Renal cortical epithelial cell (primary cell): ENCODE results near the gene PVALB. TPM values are rescaled to one million over a fixed set of nuclear protein-coding genes. Genes with fewer than 3 reads are reported as not detected.

Experiments
- DNase-seq: peaks from one replicate; pipeline ENCODE4 v3.0.0-alpha.2; 2011; ENCODE audit warnings: low read depth
- total RNA-seq: library from RNA; depleted of rRNA; stranded (reverse); fragments of >200 nt; gene quantifications from 2 replicates; pipeline ENCODE4 v1.2.3, GENCODE V29; 2014

Gene PVALB
- total RNA-seq, 1 donor from 2014 or later, result not detected

DNA sequence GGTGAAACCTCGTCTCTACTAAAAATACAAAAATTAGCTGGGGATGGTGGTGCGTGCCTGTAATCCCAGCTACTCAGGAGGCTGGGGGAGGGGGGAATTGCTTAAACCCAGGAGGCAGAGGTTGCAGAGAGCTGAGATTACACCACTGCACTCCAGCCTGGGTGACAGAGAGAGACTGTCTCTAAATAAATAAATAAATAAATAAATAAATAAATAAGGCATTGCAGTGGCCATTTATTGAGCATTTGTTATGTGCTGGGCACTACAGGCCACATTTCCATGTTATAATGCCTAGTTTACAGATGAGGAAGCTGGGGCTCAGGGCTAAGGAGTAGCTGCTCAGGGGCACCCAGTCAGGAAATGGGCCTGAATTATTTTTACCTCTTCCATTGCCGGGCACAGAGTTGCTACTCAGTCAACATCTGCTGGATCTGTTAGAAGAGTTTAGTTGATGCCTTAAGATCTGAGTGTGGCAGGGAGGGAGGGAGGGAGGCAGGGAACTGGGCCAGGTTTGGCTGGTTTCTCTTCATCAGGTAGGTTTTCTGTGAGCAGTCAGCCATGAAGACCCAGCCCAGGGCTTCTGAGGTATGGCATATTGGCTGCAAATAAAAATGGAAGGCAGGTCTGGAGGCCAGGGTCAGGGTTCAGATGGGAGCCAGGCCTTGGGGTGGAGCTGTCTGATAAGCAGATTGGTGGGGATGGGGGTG, 5.6 kb downstream of the PVALB start:
- no peak for DNase-seq

DNA sequence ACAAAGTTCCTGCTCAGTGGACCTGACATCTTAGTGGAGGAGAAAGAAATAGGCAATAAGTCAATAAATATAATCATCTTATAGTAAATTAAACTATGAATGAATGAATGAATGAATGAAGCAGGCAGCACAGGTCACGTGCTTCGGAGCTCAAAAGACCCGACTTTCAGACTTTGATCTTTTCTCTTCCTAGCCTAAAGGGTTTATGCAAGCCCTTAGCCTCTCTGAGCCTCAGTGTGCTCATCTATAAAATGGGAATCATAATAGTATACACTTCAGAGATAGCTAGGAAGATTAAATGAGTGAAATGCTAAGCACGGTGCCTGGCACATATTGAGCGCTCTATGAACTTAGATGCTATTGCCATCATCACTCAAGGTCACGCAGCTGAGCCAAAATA, 7.5 kb downstream of the PVALB start:
- DNase-seq, result no peak

DNA sequence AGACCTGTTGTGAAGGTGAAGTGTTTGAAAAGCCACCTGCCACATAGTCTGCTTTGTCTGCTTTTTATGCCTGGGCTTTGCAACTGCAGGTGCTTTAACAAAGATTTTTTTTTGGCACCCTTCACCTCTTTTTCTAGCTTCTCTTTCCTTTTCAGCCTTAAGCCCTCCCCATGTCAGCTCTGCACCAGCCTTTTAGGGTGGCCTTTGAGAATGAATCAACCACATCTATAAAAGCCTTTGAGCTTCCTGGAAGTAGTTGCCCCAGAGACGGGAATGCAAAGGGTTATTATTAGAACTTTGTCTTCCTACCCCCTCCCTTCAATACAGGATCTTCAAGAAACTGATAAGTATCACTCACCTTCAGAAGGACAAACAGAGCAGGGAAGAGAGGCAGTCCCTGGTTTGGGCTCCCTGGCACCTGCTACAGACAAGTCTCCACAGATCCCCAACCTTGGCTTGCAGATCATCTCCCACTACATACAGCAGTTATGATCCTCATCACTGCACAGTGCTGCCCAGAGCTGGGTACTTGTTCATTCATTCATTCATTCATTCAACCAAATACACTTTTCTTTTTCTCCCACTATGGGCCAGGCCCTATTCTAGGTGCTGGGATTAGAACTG, 8.0 kb downstream of the PVALB start:
- DNase-seq, result no peak

DNA sequence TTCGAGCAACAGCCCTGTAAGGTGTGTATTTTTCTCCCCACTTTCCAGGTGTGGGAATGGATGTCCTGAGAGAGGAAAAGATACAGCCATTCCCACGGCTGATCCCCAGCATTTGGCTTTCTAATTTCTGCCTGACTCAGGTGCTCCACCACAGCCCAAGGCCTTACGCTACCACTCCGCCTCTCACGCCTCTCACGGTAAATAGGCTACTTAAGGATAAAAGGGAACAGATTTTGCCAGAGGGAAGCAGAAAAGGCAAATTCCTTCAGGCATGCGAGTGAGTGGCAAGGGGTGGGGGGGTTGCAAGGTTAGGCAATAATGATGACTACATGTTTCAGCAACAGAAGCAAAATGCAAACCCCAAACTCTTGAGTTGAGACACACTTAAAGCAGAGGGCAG, 9.2 kb downstream of the PVALB start:
- DNase-seq, result peak; percentile 3

DNA sequence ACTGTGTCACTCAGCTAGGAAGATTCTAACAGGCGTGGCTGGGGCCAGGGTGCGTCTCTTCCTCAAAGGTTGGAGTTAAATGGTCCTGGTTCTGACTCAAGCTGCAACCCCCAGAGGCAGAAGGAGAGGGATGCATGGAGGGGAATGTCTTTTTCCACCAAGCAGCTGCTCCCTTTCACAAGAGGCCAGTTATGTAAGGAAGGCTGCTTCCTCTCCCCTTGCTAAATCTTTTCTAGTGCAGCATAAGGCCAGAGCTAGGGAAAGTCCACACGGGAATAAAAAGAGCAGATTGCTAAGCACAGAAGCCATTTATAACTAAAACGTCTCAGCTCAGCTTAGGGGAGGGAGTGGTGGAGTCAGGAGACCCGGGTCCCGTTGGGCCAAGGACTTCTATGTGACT, 10.0 kb downstream of the PVALB start:
- DNase-seq, result no peak

DNA sequence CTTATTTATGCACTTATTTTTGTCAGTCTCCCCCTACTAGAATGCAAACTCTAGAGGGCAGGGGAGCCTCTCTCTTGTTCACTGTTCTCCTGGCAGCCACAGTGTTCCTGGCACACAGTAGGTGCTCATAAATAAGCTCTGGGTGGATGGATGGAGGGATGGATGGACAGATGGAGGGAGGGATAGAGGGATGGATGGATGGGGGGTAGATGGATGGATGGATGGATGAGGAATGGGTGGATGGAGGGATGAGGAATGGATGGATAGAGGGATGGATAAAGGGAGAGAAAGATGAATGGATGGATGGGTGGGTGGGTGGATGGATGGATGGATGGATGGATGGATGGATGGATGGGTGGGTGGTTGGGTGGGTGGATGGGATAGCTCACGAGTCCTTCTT, 13.5 kb downstream of the PVALB start:
- DNase-seq, result no peak

DNA sequence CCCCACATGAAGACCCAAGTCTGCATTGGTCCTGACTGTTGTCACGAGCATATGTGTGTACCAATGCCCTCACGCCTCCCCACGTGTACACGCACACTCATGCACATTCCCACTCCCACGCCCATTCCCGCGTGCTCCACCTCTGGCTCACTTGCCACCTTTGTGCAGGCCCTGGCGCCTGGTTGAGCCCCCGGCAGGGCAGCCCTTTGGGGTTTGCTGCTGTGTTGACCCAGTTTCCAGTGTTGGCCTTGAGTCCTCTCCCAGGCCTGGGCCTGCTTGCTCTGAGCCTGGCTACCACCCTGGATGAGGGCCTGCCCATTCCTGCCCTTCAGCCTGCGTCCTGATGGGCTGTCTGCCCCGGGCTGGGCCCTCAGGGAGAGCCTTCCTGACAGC, 18.2 kb downstream of the PVALB start:
- no peak for DNase-seq

DNA sequence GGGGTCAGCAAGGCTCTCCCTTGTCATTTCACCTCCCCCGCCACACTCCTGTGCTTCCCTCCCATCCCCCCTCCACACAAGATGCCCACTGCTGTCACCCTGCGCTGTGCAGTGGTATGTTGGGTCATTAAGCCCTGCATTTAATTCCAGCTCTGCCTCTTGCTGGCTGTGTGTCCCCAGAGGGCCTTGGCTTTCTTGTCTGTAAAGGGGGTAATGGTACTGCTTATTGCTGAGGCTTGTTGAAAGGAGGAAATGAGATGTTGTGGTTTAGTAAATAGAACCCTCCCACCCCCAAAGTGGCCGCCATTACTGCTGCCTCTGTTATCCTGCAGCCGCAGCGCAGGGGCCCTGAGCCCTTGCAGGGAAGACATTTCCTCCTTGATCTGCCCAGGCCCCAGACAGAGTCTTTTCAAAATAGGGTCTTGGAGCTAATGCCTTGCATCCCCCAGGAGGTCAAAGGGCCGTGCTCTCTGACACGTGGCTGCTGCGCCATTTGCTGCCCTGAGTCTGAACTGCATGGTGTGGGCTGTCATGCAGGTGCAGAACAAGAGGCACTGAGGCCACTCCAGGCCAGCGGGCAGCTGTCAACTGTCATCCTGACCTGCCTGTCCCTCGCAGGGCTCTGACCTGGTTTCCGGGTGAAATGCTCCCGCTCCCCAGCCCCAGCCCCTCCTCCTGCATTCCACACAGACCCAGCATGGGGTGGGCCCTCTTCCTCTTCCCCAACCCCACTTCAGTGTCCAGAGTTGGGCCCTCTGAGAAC, 18.7 kb downstream of the PVALB start:
- no peak for DNase-seq

DNA sequence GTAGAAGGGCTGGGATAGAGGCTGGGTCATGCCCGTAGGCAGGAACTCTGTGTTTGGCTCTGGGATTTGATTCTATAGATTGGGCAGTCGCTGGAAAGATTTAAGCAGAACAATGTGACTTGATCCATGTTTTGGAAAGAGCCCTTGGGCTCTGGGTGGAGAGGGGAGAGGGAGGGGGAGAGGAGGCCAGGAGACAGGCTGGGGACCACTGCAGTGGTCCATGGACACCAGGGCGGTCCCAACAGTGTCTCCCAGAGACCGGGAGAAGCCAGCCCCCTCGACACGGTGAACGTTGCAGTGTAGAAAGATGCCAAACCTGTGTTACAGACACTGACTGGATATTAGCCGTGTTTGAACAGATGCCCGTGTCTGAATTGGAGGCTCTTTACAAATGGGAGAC, 19.5 kb downstream of the PVALB start:
- DNase-seq, result no peak

DNA sequence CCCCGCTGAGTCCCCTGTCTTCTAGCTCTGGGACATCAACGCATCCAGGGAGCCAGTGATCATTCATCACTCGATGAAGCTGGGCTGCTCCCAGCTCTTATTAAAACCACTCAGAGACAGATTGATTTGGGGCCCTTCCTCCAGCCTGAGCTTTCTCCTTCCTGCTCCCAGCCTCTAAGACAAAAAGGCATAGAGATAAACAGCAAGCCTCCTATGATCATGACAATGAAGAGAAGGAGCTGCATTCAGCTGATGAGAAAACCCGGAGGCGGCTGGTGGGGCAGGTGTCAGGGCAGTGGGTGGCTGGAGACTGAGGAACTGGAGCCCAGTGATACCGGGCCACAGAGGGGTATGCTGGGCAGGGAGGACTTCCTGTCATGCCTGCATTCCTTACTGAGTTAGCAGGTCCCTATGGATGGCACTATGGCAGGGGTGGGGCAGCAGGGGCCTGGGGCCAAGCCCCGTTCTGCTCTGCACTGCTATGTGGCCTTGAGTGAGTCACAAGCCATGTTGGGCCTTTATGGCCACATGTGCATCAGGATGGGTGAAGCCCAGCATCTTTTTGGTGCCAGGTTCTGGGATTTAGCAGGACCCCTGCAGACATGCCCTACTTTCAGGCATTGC, 20.2 kb downstream of the PVALB start:
- DNase-seq, result no peak

DNA sequence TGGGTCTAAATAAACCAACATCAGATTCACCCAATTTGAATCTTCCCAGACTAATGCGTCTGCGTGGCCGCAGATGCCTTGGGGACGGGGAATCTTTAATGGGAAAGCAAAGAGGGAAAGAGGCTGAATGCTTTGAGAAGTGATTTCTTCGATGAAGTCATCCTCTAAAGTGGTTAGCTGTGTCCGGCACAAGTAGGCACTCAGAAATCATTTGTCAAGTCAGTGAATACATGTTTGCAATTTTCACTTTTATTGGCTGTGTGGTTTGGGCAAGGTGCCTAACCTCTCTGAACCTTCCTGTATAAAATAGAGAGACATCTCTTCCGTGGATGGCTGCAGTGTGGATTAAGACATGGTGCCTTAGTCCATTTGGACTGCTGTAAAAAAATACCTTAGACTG, 21.2 kb downstream of the PVALB start:
- no peak for DNase-seq

DNA sequence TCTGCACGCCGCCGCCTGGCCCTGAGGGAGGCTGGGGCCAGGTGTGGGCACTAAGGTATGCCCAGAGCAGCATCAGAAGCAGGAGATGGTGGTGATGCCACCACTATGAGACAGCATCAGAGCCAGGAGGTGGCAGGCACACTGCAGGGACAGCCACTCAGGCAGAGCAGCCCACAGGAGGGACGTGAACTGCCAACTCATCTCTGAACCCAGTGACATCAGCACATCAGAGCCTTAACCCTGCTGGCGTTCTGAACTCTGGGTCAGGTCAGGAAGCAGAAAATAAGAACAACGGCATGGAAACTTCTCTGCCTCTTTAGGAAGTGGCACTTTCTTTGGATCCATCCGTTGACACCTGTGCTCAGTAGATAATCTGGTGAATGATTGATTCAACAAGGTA, 26.2 kb downstream of the PVALB start:
- DNase-seq, result no peak

DNA sequence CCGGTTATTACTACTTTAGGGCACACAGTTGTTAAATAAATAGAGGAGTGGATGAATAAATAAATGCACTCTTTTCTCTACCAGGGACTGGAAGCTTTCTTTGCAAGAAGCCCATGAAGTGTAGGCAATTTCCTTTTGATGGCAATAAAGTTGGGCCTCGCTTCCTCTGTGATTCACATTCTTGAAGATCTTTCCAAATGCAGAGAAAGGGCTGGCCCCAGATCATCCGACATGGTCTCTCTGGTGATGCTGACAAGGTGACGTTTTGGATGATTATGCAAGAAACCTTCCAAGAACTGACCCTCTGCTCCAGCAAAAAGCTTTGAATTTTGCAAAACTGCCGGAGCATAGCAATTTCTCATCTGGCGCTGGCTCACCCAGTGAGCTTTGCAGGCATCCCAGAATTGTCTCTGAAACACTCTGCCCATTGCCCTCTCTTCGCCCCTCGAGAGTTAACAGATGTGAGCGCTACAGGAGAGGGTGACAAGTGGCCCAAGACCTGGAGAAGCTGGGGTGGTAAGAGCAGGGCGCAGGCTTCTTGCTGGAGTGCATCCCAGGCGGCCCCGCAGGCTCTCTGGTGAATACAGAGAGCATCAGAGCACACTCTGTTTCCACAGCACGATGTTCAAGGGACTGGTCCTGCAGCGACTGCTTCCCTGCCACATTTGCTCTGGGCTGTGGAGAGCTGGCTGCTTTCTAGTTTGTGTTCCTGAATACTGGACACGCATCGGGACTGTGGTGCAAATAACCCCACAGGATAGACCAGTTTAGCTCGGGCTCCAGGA, 29.4 kb downstream of the PVALB start:
- peak; percentile 9 for DNase-seq

DNA sequence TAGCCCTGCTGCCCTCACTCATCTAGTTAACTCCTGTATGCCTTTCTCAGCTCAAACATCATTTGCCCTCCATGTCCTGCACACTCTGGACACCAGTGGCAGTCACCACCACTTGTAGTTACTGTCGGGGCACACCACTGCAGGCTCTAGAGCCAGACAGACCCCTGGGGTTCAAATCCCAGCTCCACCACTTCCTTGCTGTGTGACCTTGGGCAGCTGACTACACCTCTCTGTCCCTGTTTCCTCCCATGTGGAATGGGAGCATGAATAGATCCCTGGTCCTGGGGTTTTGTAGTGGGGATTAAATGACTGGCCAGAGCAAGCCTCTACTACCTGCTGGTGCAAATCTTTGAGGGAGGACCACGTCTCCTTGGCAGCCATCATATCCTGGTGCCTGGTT, 33.1 kb downstream of the PVALB start:
- no peak for DNase-seq

DNA sequence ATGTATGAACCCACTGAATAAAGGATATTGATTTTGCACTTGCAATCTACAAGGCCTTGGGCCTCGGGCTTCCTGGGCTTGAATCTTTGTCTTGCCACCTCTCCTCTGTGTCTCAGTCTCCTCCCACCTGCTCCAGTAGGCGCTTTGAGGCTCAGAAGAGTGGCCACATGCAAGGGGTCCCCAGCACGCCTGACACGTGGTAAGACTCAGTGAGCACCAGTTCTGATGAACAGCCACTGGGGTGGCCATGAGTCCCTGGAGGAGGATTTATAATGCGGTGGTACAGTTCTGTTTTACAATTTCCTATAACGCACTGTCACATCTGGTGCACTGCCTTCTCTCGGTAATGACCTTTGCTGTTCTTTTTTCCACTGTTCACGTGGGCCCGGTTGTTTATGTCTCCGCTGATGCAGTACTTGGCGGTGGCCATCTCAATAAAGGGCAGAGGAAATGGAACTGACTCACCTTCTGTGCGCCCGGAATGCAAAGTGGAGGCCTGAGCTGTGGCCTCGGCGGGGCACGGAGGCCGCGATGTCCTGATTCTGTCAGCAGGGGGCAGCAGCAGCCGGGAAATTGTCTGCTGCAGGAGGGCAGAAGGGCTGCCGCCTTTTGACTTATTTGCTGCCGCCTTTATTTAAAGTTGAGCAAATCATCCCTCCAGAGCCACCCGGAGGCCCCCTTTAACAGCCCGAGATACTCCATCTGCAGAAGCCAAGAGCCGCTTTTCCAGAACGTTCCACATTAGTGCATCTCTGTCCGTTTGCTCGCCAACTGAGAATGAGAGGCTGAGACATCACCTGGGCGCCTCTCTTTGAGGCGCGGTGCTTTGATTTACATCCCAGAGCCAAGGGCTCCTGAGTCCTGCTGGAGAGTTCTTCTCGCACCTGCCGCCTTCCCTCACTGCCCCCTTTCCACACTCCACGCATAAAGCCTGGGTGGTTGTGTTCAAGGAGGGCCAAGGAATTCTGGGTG, 34.9 kb downstream of the PVALB start:
- DNase-seq, result peak; percentile 78

DNA sequence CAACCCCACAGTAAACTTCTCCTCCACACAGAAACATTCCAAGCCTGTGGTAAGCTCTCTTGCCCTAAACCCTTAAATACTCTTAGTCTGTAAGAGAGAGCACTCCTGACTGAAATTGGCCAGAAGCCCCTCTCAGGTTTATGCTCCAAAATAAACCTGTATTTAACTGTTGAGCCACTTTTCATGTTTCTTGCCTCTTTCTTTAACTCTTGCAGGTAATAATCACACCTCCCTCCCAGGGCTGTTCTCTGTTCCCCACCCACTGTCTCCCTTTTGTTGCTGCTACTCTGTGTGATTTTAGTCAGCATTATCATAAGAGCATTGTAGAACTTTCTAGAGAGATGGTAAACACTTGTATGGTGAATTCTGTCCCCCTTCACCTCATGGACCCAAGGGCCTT, 38.8 kb downstream of the PVALB start:
- DNase-seq, result no peak

DNA sequence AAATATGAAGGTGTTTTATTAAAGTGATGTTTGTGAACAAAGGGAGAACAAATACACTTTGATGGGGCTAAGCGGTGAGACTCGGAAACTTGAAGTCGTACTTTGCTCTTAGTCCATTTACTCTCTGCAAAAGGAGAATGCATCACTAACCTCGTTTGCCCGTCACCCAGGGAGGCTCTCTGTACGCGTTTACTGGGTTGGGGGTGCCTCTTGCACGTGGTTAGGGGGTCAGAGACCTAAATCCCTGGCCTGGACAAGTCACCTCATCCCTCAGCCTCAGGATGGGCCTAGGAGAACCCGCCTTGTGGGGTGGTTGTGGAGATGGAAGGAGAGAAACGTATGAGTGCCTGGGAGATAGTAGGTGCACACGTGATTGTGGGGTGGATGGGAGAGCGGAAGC, 40.1 kb downstream of the PVALB start:
- no peak for DNase-seq

DNA sequence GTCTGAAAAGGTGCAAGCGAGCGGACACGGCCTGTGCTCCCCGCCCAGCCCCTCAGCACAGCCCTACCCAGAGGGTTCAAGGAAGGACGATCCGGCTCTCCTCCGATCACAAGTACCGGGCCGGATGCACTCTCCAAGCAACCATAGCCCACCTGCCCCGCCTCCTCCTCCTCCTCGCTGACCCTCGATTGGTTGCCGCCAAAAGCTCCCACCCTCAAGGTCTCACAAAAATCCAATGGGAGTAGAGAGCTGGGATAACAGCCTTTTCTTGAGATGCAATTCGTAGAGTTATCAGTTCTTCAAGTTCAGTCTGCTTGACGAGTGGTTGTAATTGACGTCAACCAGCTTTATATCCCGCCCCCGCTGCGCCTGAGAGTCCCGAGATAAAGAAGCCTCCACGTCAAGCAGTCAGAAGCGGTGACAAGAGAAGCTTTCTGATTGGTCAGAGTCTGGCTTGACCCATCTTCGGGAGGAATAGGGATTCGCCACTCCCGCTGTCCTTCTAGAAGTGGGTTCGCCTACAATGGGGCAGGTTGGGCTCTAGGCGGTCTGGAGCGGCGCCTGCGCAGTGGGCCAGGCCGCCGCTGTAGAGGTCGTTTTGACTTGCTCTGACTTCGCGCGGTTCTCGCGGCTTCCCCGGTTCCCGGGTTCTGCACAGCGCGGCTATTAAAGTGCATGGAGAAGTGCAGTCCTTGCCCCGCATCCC, 40.7 kb downstream of the PVALB start, which contains the start of gene IFT27:
TSS of gene IFT27 (minus strand) at position 156 of the 706 bp plus-strand sequence. CDS start 412 bp downstream, outside the sequence.
- DNase-seq, result peak; percentile 100

DNA sequence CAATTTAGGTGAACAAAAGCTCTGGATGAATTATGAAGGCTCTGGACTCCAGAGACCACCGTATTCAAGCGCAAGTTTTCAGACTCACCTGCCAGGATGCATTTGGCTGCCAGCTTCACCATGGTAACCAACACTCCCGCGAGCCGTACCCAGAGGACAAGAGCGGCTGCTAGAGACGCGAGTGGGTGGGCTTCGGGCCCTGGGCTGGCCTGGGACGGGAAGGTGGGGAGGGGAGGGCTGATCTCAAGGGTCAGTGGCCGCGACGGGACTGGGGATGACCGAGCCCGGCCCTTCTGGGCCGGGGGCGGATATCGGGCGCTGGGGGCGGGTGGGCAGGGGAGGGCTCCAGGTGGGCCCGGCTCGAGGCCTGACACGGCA, 41.3 kb downstream of the PVALB start:
- DNase-seq, result peak; percentile 11

DNA sequence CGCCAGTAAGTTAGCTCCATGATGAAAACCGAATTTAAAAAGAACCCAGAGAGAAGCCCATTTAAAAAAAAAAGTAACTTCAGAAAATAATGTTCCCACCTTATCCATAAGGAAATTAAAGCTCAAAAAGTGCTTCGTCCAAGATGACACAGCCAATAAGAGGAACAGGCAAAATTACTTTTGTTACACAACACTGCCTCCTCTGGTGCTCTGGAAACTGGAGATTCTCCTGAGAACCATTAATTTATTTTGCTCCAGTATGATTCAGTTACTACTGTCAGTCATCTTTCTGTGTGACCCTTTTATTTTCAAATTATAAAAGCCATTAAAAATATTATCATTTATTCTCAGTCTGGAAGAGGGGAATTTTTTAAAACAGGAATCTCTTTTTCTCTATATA, 42.9 kb downstream of the PVALB start:
- peak; percentile 24 for DNase-seq
